A549 (cell line): ENCODE measurements around the gene ZFYVE28. TPM values are rescaled to one million over a fixed set of nuclear protein-coding genes. Genes with fewer than 3 reads are reported as not detected.

ENCODE experiments used
- ATAC-seq, 2 experiments: fragments of 200-7000 bp in 1 of 2; fragments of >200 bp in 1 of 2; cut with Nextera tagmentation in 1 of 2; cut with Tn5 transposase in 1 of 2; 3 replicates each; pipeline versions ENCODE4 v1.8.0 to v1.9.1; 2018 to 2020; ENCODE audit warnings: mild to moderate bottlenecking in 1 of 2, moderate library complexity in 1 of 2
- CTCF ChIA-PET: fragments of 300-600 bp; sonication (Branson Sonifier 250); formaldehyde crosslinking; extraction: SDS; loops from one replicate; lab custom pipeline; 2021; ENCODE audit warnings: antibody characterized with exemption, inconsistent platforms; lab: Yijun Ruan, JAX
- POLR2A ChIA-PET: fragments of 350-600 bp; formaldehyde crosslinking; extraction: SDS; loops from one replicate; lab custom pipeline; 2021; ENCODE audit warnings: antibody characterized with exemption, inconsistent platforms; lab: Yijun Ruan, JAX
- DNase-seq, 2 experiments: peaks; one replicate each; pipeline versions ENCODE4 v3.0.0 to v3.0.0-alpha.2; 2011 to 2016; ENCODE audit warnings: low read depth in 1 of 2, low spot score in 1 of 2
- FAIRE-seq: peaks from 2 replicates; lab custom pipeline; 2011; peaks lifted over from hg19 to GRCh38; lab: Jason Lieb, UNC
- H3K27ac ChIP-seq, 2 experiments: fragments of >200 bp; sonication (Bioruptor Twin); formaldehyde crosslinking; 3 replicates each; pipeline ENCODE4 v1.5.1; 2016 to 2017
- H3K4me1 ChIP-seq: fragments of >200 bp; sonication (Bioruptor Twin); formaldehyde crosslinking; 3 replicates; pipeline ENCODE4 v1.6.1; 2016
- H3K4me2 ChIP-seq: fragments of >200 bp; sonication (Bioruptor Twin); formaldehyde crosslinking; 3 replicates; pipeline ENCODE4 v1.6.1; 2016
- H3K4me3 ChIP-seq: fragments of >200 bp; sonication (Bioruptor Twin); formaldehyde crosslinking; 3 replicates; pipeline ENCODE4 v1.5.1; 2016
- H3K9me3 ChIP-seq: fragments of >200 bp; sonication (Bioruptor Twin); formaldehyde crosslinking; 3 replicates; pipeline ENCODE4 v1.6.1; 2016
- ATOH8 ChIP-seq: fragments of 250-450 bp; sonication (Bioruptor Pico); IDR thresholded peaks from 2 replicates; pipeline ENCODE4 v1.5.0; 2020; ENCODE audit warnings: low read depth, mild to moderate bottlenecking, moderate library complexity
- CBX8 ChIP-seq: fragments of 200-600 bp; sonication (generic); IDR thresholded peaks from 2 replicates; pipeline ENCODE4 v1.6.1; 2016
- ELK1 ChIP-seq: fragments of 150-350 bp; IDR thresholded peaks from 2 replicates; pipeline ENCODE4 v1.6.1; 2014; ENCODE audit warnings: low read depth, mild to moderate bottlenecking, low read length
- HDAC2 ChIP-seq: fragments of 200-600 bp; sonication (generic); IDR thresholded peaks from 2 replicates; pipeline ENCODE4 v1.6.1; 2016
- HEYL ChIP-seq: fragments of 250-450 bp; sonication (Bioruptor Pico); IDR thresholded peaks from 2 replicates; pipeline ENCODE4 v1.8.0; 2021; ENCODE audit warnings: mild to moderate bottlenecking, moderate library complexity
- HOXA7 ChIP-seq: fragments of 250-450 bp; sonication (Bioruptor Pico); IDR thresholded peaks from 2 replicates; pipeline ENCODE4 v1.5.0; 2020; ENCODE audit warnings: mild to moderate bottlenecking, moderate library complexity
- HOXB13 ChIP-seq: fragments of 250-450 bp; sonication (Bioruptor Pico); IDR thresholded peaks from 2 replicates; pipeline ENCODE4 v1.5.0; 2020; ENCODE audit warnings: low read depth, mild to moderate bottlenecking, moderate library complexity
- JUN ChIP-seq, 2 experiments: fragments of >200 bp; sonication (Bioruptor Twin); formaldehyde crosslinking; IDR thresholded peaks; 2 replicates in 1 of 2; 3 replicates in 1 of 2; pipeline ENCODE4 v1.6.1; 2016 to 2017
- MAX ChIP-seq: IDR thresholded peaks from 2 replicates; pipeline ENCODE4 v1.6.1; 2012
- PBX3 ChIP-seq: IDR thresholded peaks from 2 replicates; pipeline ENCODE4 v1.6.1; 2012
- PHF8 ChIP-seq: fragments of 200-600 bp; sonication (generic); IDR thresholded peaks from 2 replicates; pipeline ENCODE4 v1.6.1; 2016; ENCODE audit warnings: low read depth, mild to moderate bottlenecking, antibody characterized with exemption, moderate library complexity, borderline replicate concordance
- RAD21 ChIP-seq, 2 experiments: fragments of >200 bp in 1 of 2; sonication (Bioruptor Twin) in 1 of 2; formaldehyde crosslinking in 1 of 2; IDR thresholded peaks in 1 of 2; conservative IDR thresholded peaks in 1 of 2; 2 replicates in 1 of 2; 3 replicates in 1 of 2; pipeline ENCODE4 v1.6.1; 2012 to 2018; ENCODE audit warnings: inconsistent platforms in 1 of 2
- REST ChIP-seq: fragments of 200-600 bp; sonication (generic); IDR thresholded peaks from 2 replicates; pipeline ENCODE4 v1.6.1; 2016; ENCODE audit warnings: antibody characterized with exemption, mild to moderate bottlenecking, moderate library complexity
- RNF2 ChIP-seq: fragments of 200-600 bp; sonication (generic); IDR thresholded peaks from 2 replicates; pipeline ENCODE4 v1.6.1; 2016; ENCODE audit warnings: low read depth, mild to moderate bottlenecking, antibody characterized with exemption, moderate library complexity, borderline replicate concordance
- SMC3 ChIP-seq: fragments of >200 bp; sonication (Bioruptor Twin); formaldehyde crosslinking; IDR thresholded peaks from 3 replicates; pipeline ENCODE4 v1.6.1; 2018; ENCODE audit warnings: inconsistent platforms
- TFCP2L1 ChIP-seq: fragments of 250-450 bp; sonication (Bioruptor Pico); IDR thresholded peaks from 2 replicates; pipeline ENCODE4 v1.5.0; 2021; ENCODE audit warnings: mild to moderate bottlenecking
- USF2 ChIP-seq: fragments of 450-650 bp; IDR thresholded peaks from 2 replicates; pipeline ENCODE4 v1.6.1; 2014; ENCODE audit warnings: antibody characterized with exemption
- ZC3H11A ChIP-seq: fragments of 450-650 bp; IDR thresholded peaks from 2 replicates; pipeline ENCODE4 v1.6.1; 2014; ENCODE audit warnings: antibody characterized with exemption, mild to moderate bottlenecking
- ZSCAN20 ChIP-seq: fragments of 250-450 bp; sonication (Bioruptor Pico); IDR thresholded peaks from 2 replicates; pipeline ENCODE4 v1.8.0; 2022; ENCODE audit warnings: mild to moderate bottlenecking, moderate library complexity
- WGBS: methylation state at CpG from one replicate; pipeline ENCODE4 v1.1.6; 2017; ENCODE audit errors: missing lambda C conversion rate; 5-methylcytosine and 5-hydroxymethylcytosine counted together
- polyA plus RNA-seq, 4 experiments: library from polyadenylated mRNA; depleted of rRNA in 3 of 4; stranded (reverse); fragments of >200 nt; fragmentation: RNase III in 1 of 4; extraction: RNeasy Plus Mini Kit Qiagen cat#74134 plus additional on column Dnase treatment in 1 of 4; gene quantifications; 2 replicates in 3 of 4; 3 replicates in 1 of 4; pipeline ENCODE4 v1.2.3, GENCODE V29; 2011 to 2017

The ZFYVE28 gene
- polyA plus RNA-seq, 2 of the 4 experiments (the other 2 are of a cell fraction), result 2.1 to 2.3 TPM

GRCh38 chr4:2437475-2438215 is 19.2 kb upstream of the ZFYVE28 start:
- ATAC-seq, result no peak
- POLR2A ChIA-PET, result no interaction called here
- Histone ChIP-seq H3K4me2 (no peak overlapping the region), H3K4me1 (0 out of 3 replicates have a peak, but pooled peaks cover 3% of the 10 kb centered on the region), H3K9me3 (no peaks in the 10 kb centered on the region), H3K27ac (no peak overlapping the region), H3K4me3 (no peak overlapping the region)
- TF ChIP-seq CBX8 (no peak), ELK1 (no peak), ZC3H11A (no peak), TFCP2L1 (CRISPR knock-in tag) (no peak), RAD21 (conservative IDR thresholded peaks at IDR 0.05 in 1 of 2, IDR thresholded peaks at IDR 0.05 in 1 of 2) (no peak), JUN (IDR thresholded peaks at IDR 0.05) (no peak), USF2 (no peak), ZSCAN20 (no peak), HOXA7 (CRISPR knock-in tag) (no peak), MAX (no peak), ATOH8 (CRISPR knock-in tag) (no peak), PBX3 (no peak), HDAC2 (no peak), PHF8 (no peak), SMC3 (no peak), REST (no peak), HOXB13 (CRISPR knock-in tag) (no peak), HEYL (CRISPR knock-in tag) (no peak), RNF2 (no peak)
- no peak for DNase-seq
- WGBS, result 82% methylated on average over 24 of the region's 25 CpGs
- CTCF ChIA-PET, result interaction anchor here (0.6 to 2.5 kb wide), 4 partner anchors 14 to 83 kb away, joined by 5 to 6 read pairs (median 5); no protein-coding TSS in a partner anchor
- FAIRE-seq, result no peak
